GM23338 (cell line): ENCODE data around the gene CACNG6. TPM values are rescaled to one million over a fixed set of nuclear protein-coding genes. Genes with fewer than 3 reads are reported as not detected.

ENCODE experiments used
- ATAC-seq: fragments of 200-7000 bp; cut with Tn5 transposase; 3 replicates; pipeline ENCODE4 v1.9.1; 2020
- DNase-seq: peaks from one replicate; pipeline ENCODE4 v3.0.0-alpha.2; 2015; ENCODE audit warnings: low spot score
- H2AFZ ChIP-seq: fragments of 200-600 bp; sonication (generic); 2 replicates; pipeline ENCODE4 v1.8.0; 2016; ENCODE audit warnings: antibody characterized with exemption, mild to moderate bottlenecking, moderate library complexity
- H3F3A ChIP-seq: fragments of 200-600 bp; sonication (generic); replicated peaks from 2 replicates; pipeline ENCODE4 v1.8.0; 2017; ENCODE audit warnings: antibody characterized with exemption, mixed run types, low read depth
- H3K27ac ChIP-seq: fragments of 200-600 bp; sonication (generic); 2 replicates; pipeline ENCODE4 v1.6.1; 2016; ENCODE audit warnings: low read depth
- H3K27me3 ChIP-seq: fragments of 200-600 bp; sonication (generic); 2 replicates; pipeline ENCODE4 v1.8.0; 2016; ENCODE audit warnings: mild to moderate bottlenecking, mixed run types, moderate library complexity; ENCODE audit not compliant: insufficient read depth
- H3K36me3 ChIP-seq: fragments of 200-600 bp; sonication (generic); 2 replicates; pipeline ENCODE4 v1.8.0; 2016; ENCODE audit warnings: mild to moderate bottlenecking; ENCODE audit not compliant: insufficient read depth
- H3K4me1 ChIP-seq: fragments of 200-600 bp; sonication (generic); 2 replicates; pipeline ENCODE4 v1.8.0; 2016; ENCODE audit warnings: mild to moderate bottlenecking, moderate library complexity; ENCODE audit not compliant: insufficient read depth
- H3K4me2 ChIP-seq: fragments of 200-600 bp; sonication (generic); 2 replicates; pipeline ENCODE4 v1.7.1; 2017; ENCODE audit warnings: mixed run types
- H3K4me3 ChIP-seq: fragments of 200-600 bp; sonication (generic); 2 replicates; pipeline ENCODE4 v1.6.1; 2016; ENCODE audit warnings: mixed run types
- H3K79me2 ChIP-seq: fragments of 200-600 bp; sonication (generic); replicated peaks from 2 replicates; pipeline ENCODE4 v1.8.0; 2017; ENCODE audit warnings: mild to moderate bottlenecking; ENCODE audit not compliant: insufficient read depth
- H3K9me2 ChIP-seq: fragments of 200-600 bp; sonication (generic); 2 replicates; pipeline ENCODE4 v1.8.0; 2017; ENCODE audit not compliant: insufficient read depth
- H4K20me1 ChIP-seq: fragments of 200-600 bp; sonication (generic); replicated peaks from 2 replicates; pipeline ENCODE4 v1.8.0; 2017; ENCODE audit warnings: mild to moderate bottlenecking; ENCODE audit not compliant: insufficient read depth
- H3K27ac Mint-ChIP-seq: 2 replicates; pipeline ENCODE4 v1.8.0; 2020; ENCODE audit warnings: inconsistent platforms, mild to moderate bottlenecking, moderate library complexity, mixed read lengths
- H3K27me3 Mint-ChIP-seq: 3 replicates; pipeline ENCODE4 v1.8.0; 2022; ENCODE audit warnings: low read depth, mild to moderate bottlenecking, moderate library complexity, mixed read lengths, inconsistent platforms; ENCODE audit not compliant: insufficient read depth, poor library complexity
- H3K36me3 Mint-ChIP-seq: 3 replicates; pipeline ENCODE4 v1.8.0; 2021; ENCODE audit warnings: low read depth, mild to moderate bottlenecking, inconsistent platforms, moderate library complexity, mixed read lengths
- H3K4me1 Mint-ChIP-seq: 3 replicates; pipeline ENCODE4 v1.8.0; 2020; ENCODE audit warnings: mild to moderate bottlenecking, inconsistent platforms, mixed read lengths
- H3K4me3 Mint-ChIP-seq: 3 replicates; pipeline ENCODE4 v1.8.0; 2021; ENCODE audit warnings: moderate library complexity, mild to moderate bottlenecking, inconsistent platforms, mixed read lengths
- H3K9me3 Mint-ChIP-seq: 3 replicates; pipeline ENCODE4 v1.8.0; 2020; ENCODE audit warnings: moderate library complexity, mild to moderate bottlenecking, inconsistent platforms, mixed read lengths
- CREB1 ChIP-seq: fragments of 250-450 bp; sonication (Bioruptor Pico); IDR thresholded peaks from 2 replicates; pipeline ENCODE4 v1.5.0; 2020; ENCODE audit warnings: low read depth, mild to moderate bottlenecking, moderate library complexity
- EZH2 ChIP-seq: fragments of 200-600 bp; sonication (generic); IDR thresholded peaks from one replicate; pipeline ENCODE4 v1.8.0; 2017; ENCODE audit warnings: antibody characterized with exemption, mild to moderate bottlenecking, low read depth; ENCODE audit not compliant: unreplicated experiment
- EZH2phosphoT487 ChIP-seq: fragments of 200-600 bp; sonication (generic); IDR thresholded peaks from one replicate; pipeline ENCODE4 v1.8.1; 2018; ENCODE audit warnings: antibody characterized with exemption; ENCODE audit not compliant: unreplicated experiment
- JUNB ChIP-seq: IDR thresholded peaks from one replicate; pipeline ENCODE4 v1.6.1; 2016; ENCODE audit warnings: antibody characterized with exemption; ENCODE audit not compliant: unreplicated experiment
- POLR2AphosphoS5 ChIP-seq: IDR thresholded peaks from 2 replicates; pipeline ENCODE4 v1.6.1; 2016; ENCODE audit warnings: antibody characterized with exemption, low read depth
- REST ChIP-seq: IDR thresholded peaks from one replicate; pipeline ENCODE4 v1.6.1; 2018; ENCODE audit warnings: antibody characterized with exemption; ENCODE audit not compliant: unreplicated experiment
- STAT1 ChIP-seq: IDR thresholded peaks from one replicate; pipeline ENCODE4 v1.6.1; 2016; ENCODE audit warnings: antibody characterized with exemption; ENCODE audit not compliant: unreplicated experiment
- ZNF114 ChIP-seq: fragments of 250-450 bp; sonication (Bioruptor Pico); IDR thresholded peaks from 2 replicates; pipeline ENCODE4 v1.5.0; 2020; ENCODE audit warnings: mild to moderate bottlenecking, moderate library complexity
- ZNF331 ChIP-seq: fragments of 250-450 bp; sonication (Bioruptor Pico); IDR thresholded peaks from 2 replicates; pipeline ENCODE4 v1.5.0; 2020; ENCODE audit warnings: low read depth, mild to moderate bottlenecking, moderate library complexity
- ZNF462 ChIP-seq: fragments of 250-450 bp; sonication (Bioruptor Pico); IDR thresholded peaks from 2 replicates; pipeline ENCODE4 v1.5.0; 2020; ENCODE audit warnings: mild to moderate bottlenecking, moderate library complexity
- polyA plus RNA-seq: library from polyadenylated mRNA; unstranded; fragments of >200 nt; fragmentation: Nextera tagmentation; extraction: Ambion mirVana; gene quantifications from 2 replicates; pipeline ENCODE4 v1.2.1, GENCODE V29; 2016
- total RNA-seq: library from RNA; depleted of rRNA; stranded (reverse); fragments of >200 nt; shearing (Covaris generic); gene quantifications from 2 replicates; pipeline ENCODE4 v1.2.3, GENCODE V29; 2014

CACNG6 gene
- total and polyA plus RNA-seq, 2 experiments from 2014 or later: 0.38 to 1.5 TPM

DNA sequence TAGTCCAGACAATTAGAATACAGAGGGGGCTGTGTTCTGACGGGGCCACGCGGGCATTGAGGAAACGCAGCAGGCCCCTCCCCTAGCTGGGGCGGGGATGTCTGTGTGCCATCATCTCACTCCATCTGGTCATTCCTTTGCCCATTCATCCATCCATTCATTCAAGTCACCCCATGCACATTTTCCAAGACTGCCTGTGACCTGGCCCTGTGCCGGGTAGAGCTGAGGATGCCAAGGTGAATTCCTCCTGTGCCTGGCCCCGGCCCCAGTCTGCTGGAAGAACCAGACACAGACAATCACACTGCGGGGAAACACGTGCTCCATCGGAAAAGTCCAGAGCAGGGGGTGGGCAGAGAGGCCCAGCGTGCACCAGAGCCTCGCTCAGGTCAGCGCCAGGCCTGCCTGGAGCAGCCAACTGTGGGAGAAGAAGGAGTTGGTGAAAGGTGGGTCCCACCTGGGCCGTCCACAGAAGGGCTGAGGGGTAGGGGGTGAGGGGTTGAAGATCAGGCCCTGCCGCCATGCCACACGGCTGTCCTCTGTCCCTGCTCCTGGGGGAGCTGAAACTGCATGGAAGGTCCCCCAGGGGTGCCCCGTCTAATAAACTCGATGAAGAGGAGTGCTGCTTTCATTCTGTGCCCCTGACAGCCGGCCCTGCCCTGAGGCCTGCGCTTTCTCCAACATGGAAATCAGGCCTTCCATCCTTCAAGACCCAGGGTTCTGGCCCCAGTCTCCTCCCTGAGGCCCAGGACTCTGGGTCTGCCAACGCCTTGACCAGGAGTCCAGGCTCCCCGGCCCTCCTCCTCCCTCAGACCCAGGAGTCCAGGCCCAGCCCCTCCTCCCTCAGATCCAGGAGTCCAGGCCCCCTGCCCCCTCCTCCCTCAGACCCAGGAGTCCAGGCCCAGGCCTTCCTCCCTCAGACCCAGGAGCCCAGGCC, 1.6 kb upstream of the CACNG6 start:
- ATAC-seq: peak; percentile 3; the same call in 2 of the 3 replicates
- Histone ChIP-seq H3K4me2 (no peak overlapping the region), H2AFZ (no peak overlapping the region), H3K27me3 (peaks cover 70% of the 10 kb centered on the region), H3K9me2 (no peaks in the 10 kb centered on the region), H3K27ac (no peak overlapping the region), H3K79me2 (no peaks in the 10 kb centered on the region), H4K20me1 (no peaks in the 10 kb centered on the region), H3K36me3 (no peaks in the 10 kb centered on the region), H3F3A (peaks cover 3% of the 10 kb centered on the region; the same call in 1 of the 2 replicates), H3K4me1 (peaks cover 11% of the 10 kb centered on the region), H3K4me3 (no peak overlapping the region)
- DNase-seq: peak; percentile 18
- no peak for TF ChIP-seq ZNF331 (CRISPR knock-in tag)
- no peak for TF ChIP-seq EZH2
- no peak for TF ChIP-seq EZH2phosphoT487
- TF ChIP-seq ZNF114 (CRISPR knock-in tag): no peak
- Mint-ChIP-seq H3K4me3 (peak overlapping the region; percentile 33; the same call in 1 of the 3 replicates), H3K36me3 (no peaks in the 10 kb centered on the region; the same call in 2 of the 3 replicates), H3K27me3 (peaks cover 29% of the 10 kb centered on the region), H3K27ac (no peak overlapping the region), H3K4me1 (peaks cover 15% of the 10 kb centered on the region), H3K9me3 (no peaks in the 10 kb centered on the region)

- Mint-ChIP-seq H3K36me3 (no peaks in the 10 kb centered on the region; the same call in 2 of the 3 replicates), H3K27me3 (peaks cover 45% of the 10 kb centered on the region), H3K27ac (no peak overlapping the region), H3K4me1 (peaks cover 15% of the 10 kb centered on the region), H3K4me3 (peak overlapping the region; percentile 69), H3K9me3 (no peaks in the 10 kb centered on the region)
- no peaks in the 10 kb centered on the region for H4K20me1 ChIP-seq
- H3K9me2 ChIP-seq: no peaks in the 10 kb centered on the region
- no peak overlapping the region; the same call in 1 of the 2 replicates for H2AFZ ChIP-seq
- no peak for ATAC-seq
- peak overlapping the region; percentile 59 for H3K4me3 ChIP-seq
- peaks cover 76% of the 10 kb centered on the region for H3K27me3 ChIP-seq
- no peak overlapping the region for H3K27ac ChIP-seq
- H3K79me2 ChIP-seq: no peaks in the 10 kb centered on the region
- peaks cover 4% of the 10 kb centered on the region; the same call in 1 of the 2 replicates for H3F3A ChIP-seq
- H3K36me3 ChIP-seq: no peaks in the 10 kb centered on the region
- H3K4me1 ChIP-seq: peaks cover 10% of the 10 kb centered on the region
- DNase-seq: no peak
- peak overlapping the region; percentile 83 for H3K4me2 ChIP-seq
- TF ChIP-seq ZNF114 (CRISPR knock-in tag): no peak
- TF ChIP-seq ZNF462 (CRISPR knock-in tag): no peak
- TF ChIP-seq CREB1 (CRISPR knock-in tag): no peak
- no peak for TF ChIP-seq EZH2
- TF ChIP-seq POLR2AphosphoS5: no peak
- TF ChIP-seq ZNF331 (CRISPR knock-in tag): no peak
- no peak for TF ChIP-seq JUNB
- no peak for TF ChIP-seq REST
- no peak for TF ChIP-seq STAT1
Measured at GRCh38 chr19:53992211-53992610, 774 bp downstream of the CACNG6 start.
